HG03565 (cell line): ENCODE measurements around the gene IRX2.

Experiments used
- ATAC-seq: cut with Tn5 transposase; IDR thresholded peaks from one replicate; pipeline ENCODE4 v1.9.1; 2021; ENCODE audit warnings: mild to moderate bottlenecking, moderate library complexity; ENCODE audit not compliant: unreplicated experiment

The IRX2 gene

DNA sequence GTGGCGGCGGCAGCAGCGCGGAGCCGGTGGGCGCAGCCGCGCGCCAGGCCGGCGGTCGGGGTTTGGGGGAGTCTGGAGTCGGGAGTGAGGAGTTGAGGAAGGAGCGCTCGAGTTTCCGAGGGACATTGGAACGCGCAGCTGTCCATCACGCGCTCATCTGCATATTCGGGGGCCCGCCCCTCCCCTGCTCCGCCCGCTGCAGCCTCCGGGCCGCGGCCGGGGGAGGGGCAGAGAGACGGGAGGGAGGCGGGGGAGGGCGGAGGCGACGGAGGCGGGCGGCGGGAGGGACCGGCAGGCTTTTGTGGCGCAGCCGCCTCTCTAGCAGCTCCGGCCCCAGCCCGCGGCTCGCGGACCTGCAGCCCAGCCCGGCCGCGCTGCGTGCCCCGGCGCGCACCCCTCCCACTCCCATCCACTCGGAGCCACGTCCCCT lies at the start of gene IRX2:
Gene IRX2 (minus strand): TSS at position 86 of the 430 bp plus-strand sequence. CDS start 264 bp downstream, outside the sequence.
- ATAC-seq: no peak

DNA sequence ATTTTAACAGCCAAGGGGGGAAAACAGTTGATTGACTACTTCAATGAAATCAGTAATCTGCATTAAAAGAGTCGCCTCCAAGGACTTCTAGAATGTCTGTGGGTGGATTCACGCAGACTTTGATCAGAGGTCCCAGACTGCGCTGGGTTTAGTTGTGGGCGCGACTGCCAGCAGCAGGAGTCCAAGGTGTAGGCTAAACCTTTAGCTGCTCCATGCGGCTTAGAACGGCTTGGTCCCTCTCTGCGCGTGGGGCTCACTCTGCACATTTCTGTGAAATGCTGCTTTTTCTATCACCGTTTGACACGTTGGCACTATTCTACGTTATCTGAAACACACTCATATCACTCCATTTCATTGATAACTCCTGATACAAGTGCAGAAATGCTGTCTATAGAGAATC lies 48.6 kb upstream of the IRX2 start:
- ATAC-seq: no peak

GRCh38 chr5:2797981-2798380 lies 46.5 kb upstream of the IRX2 start:
- ATAC-seq: no peak

- ATAC-seq: no peak
Observed at GRCh38 chr5:2797160-2797559, 45.7 kb upstream of the IRX2 start.

- ATAC-seq: no peak
Observed at GRCh38 chr5:2783223-2783622, 31.7 kb upstream of the IRX2 start.

DNA sequence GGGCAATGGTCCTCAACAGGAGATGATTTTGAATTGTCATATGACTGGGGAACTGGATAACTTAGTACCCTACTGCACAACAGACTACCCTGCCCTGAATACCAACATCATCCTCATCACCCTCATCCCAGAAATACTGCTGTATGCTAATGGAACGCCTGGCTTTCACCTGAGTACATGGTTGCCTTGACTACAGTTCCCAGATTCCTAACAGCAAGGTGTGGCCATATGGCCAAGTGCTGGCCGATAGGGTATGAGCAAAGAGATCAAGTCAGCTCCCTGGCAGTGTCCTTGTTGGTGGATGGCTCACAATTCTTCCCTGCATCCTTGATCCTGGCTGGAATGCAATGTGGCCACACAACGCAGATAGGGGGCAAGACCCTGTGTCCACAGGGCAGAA lies 31.2 kb upstream of the IRX2 start:
- no peak for ATAC-seq

DNA sequence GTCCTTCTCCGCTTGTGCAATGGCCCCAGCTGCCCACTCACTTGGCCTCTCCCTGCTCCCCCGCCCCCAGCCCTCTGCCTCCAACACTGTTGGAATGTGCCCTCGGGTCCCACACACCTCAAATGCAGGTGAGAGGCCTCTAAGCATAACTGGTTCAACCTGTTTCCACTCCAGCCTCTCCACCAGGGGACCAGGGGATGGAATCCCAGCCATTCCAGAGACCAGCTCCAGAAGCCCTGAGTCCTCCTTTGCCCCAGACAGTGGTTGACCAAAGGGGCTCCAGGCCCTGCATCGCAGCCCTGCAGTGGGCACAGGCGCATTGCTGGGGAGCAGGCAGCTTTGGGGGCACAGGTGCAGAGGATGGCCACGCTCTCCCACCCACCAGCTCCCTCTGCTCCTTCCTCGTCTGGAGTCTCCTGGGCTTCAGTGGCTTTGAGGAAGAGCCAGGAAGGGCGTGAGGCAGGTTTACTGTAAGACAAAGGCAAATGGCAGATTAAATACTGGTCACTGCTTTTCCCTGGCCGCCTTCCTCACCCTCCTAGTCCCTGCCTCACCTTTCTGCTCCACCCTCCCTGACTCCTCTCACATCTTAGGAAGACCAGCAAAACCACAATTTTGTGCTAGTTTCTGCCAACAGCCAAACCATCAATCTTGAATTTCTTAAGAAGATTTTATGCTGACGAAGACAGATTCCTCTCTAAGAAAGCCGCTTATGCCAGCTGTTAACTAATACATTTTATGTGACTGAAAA lies 29.1 kb upstream of the IRX2 start:
- ATAC-seq: no peak

DNA sequence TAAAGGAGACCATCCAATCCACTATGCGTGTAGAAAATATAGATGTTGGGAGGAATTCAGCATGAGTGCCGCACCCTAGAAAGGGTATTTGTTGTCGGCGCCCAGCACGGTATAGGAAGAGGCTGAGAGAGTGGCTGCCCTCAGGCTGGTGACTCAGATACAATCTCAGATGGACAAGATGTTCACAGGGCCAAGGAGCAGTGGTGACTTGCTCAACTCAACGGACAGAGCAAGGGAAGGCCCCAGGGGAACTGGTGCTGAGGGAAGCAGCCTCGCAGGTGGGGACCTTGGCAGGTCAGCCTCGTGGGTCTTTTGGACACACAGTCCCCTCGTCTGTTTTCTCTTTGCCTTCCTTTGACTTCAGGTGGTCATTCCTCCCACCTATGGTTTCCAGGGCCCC lies 28.0 kb upstream of the IRX2 start:
- no peak for ATAC-seq

- no peak for ATAC-seq
Observed at GRCh38 chr5:2776337-2777302, 25.1 kb upstream of the IRX2 start.

DNA sequence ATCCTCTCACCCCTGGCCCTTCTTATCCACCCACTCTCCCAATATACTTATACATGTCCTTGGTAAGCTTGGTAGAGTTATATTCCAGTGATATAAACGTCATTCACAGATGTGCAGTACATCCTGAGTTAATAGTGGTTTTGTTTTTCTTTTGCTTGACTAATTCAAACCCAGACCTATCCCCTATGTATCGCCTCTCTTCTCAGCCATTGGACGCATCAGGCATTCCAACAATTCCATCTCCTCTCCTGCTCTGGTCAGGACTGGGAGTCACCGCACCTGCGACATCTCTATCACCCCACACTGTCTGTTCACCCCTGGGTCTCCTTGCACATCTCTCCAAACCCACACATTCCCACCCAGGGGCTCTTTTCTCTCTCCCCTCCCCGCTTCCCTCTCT lies 21.9 kb upstream of the IRX2 start:
- ATAC-seq: no peak

GRCh38 chr5:2767089-2767488 lies 15.6 kb upstream of the IRX2 start:
- no peak for ATAC-seq

- ATAC-seq: no peak
Observed at GRCh38 chr5:2764581-2764980, 13.1 kb upstream of the IRX2 start.

GRCh38 chr5:2763533-2763794 lies 12.0 kb upstream of the IRX2 start:
- no peak for ATAC-seq

DNA sequence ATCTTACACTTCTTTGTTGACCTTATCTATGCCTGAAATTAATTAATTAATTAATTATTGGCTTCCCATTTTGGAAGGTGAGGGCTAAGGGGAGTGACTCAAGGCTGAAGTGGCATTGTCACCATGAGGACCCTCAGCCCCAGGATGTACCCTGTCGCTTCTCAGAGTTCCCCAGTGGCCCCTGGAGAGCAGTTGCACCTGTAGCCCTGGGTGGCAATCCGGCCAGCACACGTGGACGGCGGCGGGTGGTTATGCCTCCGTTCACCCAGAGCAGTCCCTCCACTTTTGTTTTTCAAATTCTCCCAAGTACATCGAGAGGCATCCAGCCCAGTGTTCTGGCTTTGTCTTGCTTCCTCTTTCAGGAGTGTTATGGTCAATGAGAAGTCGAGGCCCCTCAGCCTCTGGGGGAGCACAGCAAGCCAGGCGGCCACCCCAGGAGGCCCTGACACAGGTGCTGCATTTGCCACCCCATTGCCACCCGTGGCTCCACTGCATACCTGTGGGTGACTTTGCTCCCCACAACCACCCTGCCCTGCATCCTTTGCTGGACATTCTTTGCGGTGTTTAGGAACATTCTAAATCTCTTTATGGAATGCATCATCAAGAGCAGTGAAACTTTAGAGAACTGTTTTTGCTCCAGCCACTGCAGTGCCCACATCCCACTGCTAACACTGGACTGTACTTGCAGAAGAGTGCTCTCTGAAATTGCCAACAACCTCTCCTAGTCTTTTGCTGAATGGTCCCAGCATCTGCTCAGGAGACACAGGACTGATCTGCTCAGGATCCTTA lies 11.5 kb upstream of the IRX2 start:
- no peak for ATAC-seq

- no peak for ATAC-seq
Observed at GRCh38 chr5:2761921-2762488, 10.5 kb upstream of the IRX2 start.

- no peak for ATAC-seq
Observed at GRCh38 chr5:2759696-2760461, 8.4 kb upstream of the IRX2 start.

DNA sequence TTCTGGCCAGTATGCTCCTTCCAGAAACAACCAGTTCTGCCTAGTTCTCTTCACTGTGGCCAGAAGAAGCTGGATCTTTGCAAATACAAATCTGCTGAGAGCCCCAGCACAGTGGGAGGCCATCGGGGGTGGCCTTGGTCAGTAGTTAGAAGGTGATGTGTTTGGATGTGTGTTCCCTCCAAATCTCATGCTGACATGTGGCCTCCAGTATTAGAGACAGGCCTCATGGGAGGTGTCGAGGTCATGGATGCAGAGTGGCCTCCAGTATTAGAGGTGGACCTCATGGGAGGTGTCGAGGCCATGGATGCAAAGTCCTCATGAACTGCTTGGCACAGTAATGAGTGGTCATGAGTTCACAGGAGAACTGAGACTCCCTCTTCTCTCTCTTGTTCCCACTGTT lies 7.6 kb upstream of the IRX2 start:
- ATAC-seq: no peak

DNA sequence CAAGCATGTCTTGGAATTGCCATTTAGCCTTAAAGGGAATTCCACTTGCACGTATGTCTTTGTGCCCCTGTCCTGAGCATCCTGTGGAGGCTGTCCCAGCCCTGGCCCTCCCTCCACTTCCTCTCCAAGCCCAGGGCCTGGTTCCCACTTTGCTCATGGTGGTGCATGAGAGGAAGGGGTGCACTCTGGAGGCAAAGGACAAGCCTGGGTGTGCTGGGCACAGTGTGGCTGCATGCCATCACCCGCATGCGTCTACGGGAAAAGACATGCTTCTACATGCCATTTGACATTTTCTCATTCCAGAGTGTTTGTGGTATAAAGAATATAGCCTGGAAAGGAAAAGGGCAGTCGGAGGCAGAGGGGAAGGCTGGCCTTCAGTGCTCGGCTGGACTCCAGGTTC lies 7.2 kb upstream of the IRX2 start:
- no peak for ATAC-seq

- ATAC-seq: no peak
Observed at GRCh38 chr5:2757563-2758351, 6.3 kb upstream of the IRX2 start.
